Activated naive CD4-positive, alpha-beta T cell treated with anti-CD3 and anti-CD28 coated beads, Interleukin-2, amount 10 ng/mL, durations not matched to agents 7 days and 5 days (primary cell): ENCODE measurements around the gene ANHX.

Source experiments
- CTCF ChIA-PET: fragments of 350-600 bp; sonication (Branson Sonifier 250); formaldehyde crosslinking; loops from one replicate; lab custom pipeline; 2021; ENCODE audit warnings: antibody characterized with exemption; lab: Charles Lee
- DNase-seq: peaks from one replicate; pipeline ENCODE4 v3.0.0-alpha.2; 2020
- H3K27ac Mint-ChIP-seq: one replicate; pipeline ENCODE4 v1.8.0; 2021; ENCODE audit warnings: mild to moderate bottlenecking, moderate library complexity, mixed read lengths
- H3K27me3 Mint-ChIP-seq: one replicate; pipeline ENCODE4 v1.8.0; 2021; ENCODE audit warnings: mild to moderate bottlenecking, mixed read lengths
- H3K36me3 Mint-ChIP-seq: one replicate; pipeline ENCODE4 v1.8.0; 2021; ENCODE audit warnings: mixed read lengths
- H3K4me1 Mint-ChIP-seq: one replicate; pipeline ENCODE4 v1.8.0; 2021; ENCODE audit warnings: mixed read lengths
- H3K4me3 Mint-ChIP-seq: one replicate; pipeline ENCODE4 v1.8.0; 2021; ENCODE audit warnings: mild to moderate bottlenecking, moderate library complexity, mixed read lengths
- H3K9me3 Mint-ChIP-seq: one replicate; pipeline ENCODE4 v1.8.0; 2021; ENCODE audit warnings: mixed read lengths

The ANHX gene

DNA sequence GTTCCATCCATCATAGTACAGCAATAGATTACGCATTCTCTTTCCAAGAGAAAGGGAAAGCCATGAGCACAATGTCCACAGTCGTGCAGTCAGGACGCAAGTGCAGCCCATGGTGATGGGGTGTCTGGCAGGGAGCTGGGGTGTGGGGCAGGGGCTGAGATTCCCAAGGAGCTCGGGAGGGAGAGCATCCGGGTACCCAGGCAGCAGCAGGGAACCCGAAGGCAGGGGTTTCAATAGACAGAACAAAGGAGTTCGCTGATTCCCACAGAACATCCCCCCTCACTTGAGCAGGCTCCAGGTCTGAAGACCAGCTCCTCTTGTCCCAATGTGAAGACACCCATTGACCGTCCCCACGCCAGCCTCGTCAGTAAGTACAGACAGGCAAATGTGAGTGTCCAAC lies 13.5 kb downstream of the ANHX start:
- Mint-ChIP-seq H3K9me3 (peaks cover 68% of the 10 kb centered on the region), H3K4me3 (no peak overlapping the region), H3K27me3 (no peaks in the 10 kb centered on the region), H3K4me1 (no peaks in the 10 kb centered on the region), H3K27ac (no peak overlapping the region), H3K36me3 (no peaks in the 10 kb centered on the region)
- CTCF ChIA-PET: no interaction called here
- no peak for DNase-seq

DNA sequence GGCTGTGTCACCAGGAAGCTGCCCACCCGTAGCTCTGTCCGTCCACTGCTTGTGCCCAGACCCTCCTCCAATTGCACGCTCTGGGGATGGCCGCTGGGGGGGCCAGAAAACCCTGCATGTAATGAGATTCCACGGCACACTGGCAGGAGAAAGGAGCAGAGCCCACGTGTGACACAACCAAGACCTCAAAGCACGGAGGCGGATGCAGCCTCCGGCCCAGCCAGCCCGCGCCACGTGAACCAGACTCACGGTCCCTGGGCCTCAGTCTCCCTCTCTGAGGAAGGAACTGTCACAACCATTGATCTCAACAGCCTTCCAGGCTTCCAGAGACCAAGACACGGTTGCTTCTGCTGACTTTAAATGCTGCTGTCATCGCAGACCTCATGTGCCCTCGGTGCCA lies 14.4 kb downstream of the ANHX start:
- H3K36me3 Mint-ChIP-seq: no peaks in the 10 kb centered on the region
- no peak for DNase-seq
- no peak overlapping the region for H3K4me3 Mint-ChIP-seq
- CTCF ChIA-PET: no interaction called here
- H3K4me1 Mint-ChIP-seq: no peaks in the 10 kb centered on the region
- no peaks in the 10 kb centered on the region for H3K27me3 Mint-ChIP-seq
- no peak overlapping the region for H3K27ac Mint-ChIP-seq
- H3K9me3 Mint-ChIP-seq: peaks cover 60% of the 10 kb centered on the region

GRCh38 chr12:133220521-133220920 lies 15.2 kb downstream of the ANHX start:
- H3K9me3 Mint-ChIP-seq: peaks cover 58% of the 10 kb centered on the region
- H3K27me3 Mint-ChIP-seq: no peaks in the 10 kb centered on the region
- no peaks in the 10 kb centered on the region for H3K4me1 Mint-ChIP-seq
- no peak overlapping the region for H3K27ac Mint-ChIP-seq
- no peaks in the 10 kb centered on the region for H3K36me3 Mint-ChIP-seq
- DNase-seq: no peak
- no peak overlapping the region for H3K4me3 Mint-ChIP-seq
- CTCF ChIA-PET: no interaction called here

DNA sequence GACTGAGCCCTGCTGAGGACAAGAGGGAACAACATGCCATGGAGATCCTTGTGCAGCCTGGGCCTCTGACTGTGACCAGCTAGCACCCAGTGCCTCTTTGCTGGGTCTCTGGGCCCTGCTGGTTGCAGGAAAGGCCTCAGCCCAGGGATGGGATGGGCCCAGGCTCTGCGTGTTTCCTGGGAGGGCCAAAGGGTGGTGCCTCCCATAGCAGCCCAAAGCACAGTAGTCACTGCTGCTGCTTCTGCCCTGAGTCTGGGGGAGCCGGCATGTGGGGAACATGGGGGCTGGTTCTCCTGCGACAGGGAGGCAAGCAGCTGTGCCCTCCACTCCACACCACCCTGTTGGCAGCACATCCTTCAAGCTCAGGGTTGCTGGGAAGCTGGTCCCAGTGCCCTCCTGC lies 18.5 kb downstream of the ANHX start:
- no peaks in the 10 kb centered on the region for H3K4me1 Mint-ChIP-seq
- peaks cover 4% of the 10 kb centered on the region for H3K27me3 Mint-ChIP-seq
- H3K4me3 Mint-ChIP-seq: no peak overlapping the region
- no peaks in the 10 kb centered on the region for H3K36me3 Mint-ChIP-seq
- no peak overlapping the region for H3K27ac Mint-ChIP-seq
- DNase-seq: no peak
- CTCF ChIA-PET: no interaction called here
- H3K9me3 Mint-ChIP-seq: peaks cover 59% of the 10 kb centered on the region

- Mint-ChIP-seq H3K4me3 (no peak overlapping the region), H3K27me3 (peaks cover 4% of the 10 kb centered on the region), H3K27ac (no peak overlapping the region), H3K4me1 (no peaks in the 10 kb centered on the region), H3K36me3 (no peaks in the 10 kb centered on the region), H3K9me3 (peaks cover 59% of the 10 kb centered on the region)
- DNase-seq: no peak
- CTCF ChIA-PET: no interaction called here
Measured at GRCh38 chr12:133215724-133216123, 20.0 kb downstream of the ANHX start.

- DNase-seq: no peak
- CTCF ChIA-PET: no interaction called here
- Mint-ChIP-seq H3K4me1 (no peaks in the 10 kb centered on the region), H3K27me3 (no peaks in the 10 kb centered on the region), H3K9me3 (peaks cover 73% of the 10 kb centered on the region), H3K4me3 (no peak overlapping the region), H3K36me3 (peaks cover 41% of the 10 kb centered on the region), H3K27ac (no peak overlapping the region)
Measured at GRCh38 chr12:133206390-133206789, 29.3 kb downstream of the ANHX start.

DNA sequence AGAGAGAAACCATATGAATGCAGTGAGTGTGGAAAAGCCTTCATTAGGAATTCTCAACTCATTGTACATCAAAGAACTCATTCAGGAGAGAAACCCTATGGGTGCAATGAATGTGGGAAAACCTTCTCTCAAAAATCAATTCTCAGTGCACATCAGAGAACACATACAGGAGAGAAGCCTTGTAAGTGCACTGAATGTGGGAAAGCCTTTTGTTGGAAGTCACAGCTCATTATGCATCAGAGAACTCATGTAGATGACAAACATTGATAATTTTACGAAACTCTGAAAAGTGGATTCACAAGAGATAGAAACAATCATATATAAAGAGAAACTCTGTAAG lies 31.4 kb downstream of the ANHX start:
- H3K4me3 Mint-ChIP-seq: no peak overlapping the region
- DNase-seq: no peak
- CTCF ChIA-PET: no interaction called here
- no peaks in the 10 kb centered on the region for H3K27me3 Mint-ChIP-seq
- no peak overlapping the region for H3K27ac Mint-ChIP-seq
- H3K9me3 Mint-ChIP-seq: peaks cover 80% of the 10 kb centered on the region
- peaks cover 61% of the 10 kb centered on the region for H3K36me3 Mint-ChIP-seq
- H3K4me1 Mint-ChIP-seq: no peaks in the 10 kb centered on the region

DNA sequence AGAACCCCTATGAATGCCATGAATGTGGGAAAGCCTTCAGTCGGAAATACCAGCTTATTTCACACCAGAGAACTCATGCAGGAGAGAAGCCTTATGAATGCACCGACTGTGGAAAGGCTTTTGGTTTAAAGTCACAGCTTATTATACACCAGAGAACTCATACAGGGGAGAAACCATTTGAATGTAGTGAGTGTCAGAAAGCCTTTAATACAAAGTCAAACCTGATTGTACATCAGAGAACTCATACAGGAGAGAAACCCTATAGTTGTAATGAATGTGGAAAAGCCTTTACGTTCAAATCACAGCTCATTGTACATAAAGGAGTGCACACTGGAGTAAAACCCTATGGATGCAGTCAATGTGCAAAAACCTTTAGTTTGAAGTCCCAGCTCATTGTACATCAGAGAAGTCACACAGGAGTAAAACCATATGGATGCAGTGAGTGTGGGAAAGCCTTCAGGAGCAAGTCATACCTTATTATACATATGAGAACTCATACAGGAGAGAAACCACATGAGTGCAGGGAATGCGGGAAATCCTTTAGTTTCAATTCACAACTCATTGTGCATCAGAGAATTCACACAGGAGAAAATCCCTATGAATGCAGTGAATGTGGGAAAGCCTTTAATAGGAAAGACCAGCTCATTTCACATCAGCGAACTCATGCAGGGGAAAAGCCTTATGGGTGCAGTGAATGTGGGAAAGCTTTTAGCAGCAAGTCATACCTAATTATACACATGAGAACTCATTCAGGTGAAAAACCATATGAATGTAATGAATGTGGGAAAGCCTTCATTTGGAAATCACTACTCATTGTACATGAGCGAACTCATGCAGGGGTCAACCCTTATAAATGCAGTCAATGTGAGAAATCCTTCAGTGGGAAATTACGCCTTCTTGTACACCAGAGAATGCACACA lies 32.1 kb downstream of the ANHX start:
- H3K4me3 Mint-ChIP-seq: no peak overlapping the region
- H3K27ac Mint-ChIP-seq: peak overlapping the region; percentile 52
- peaks cover 82% of the 10 kb centered on the region for H3K9me3 Mint-ChIP-seq
- no peaks in the 10 kb centered on the region for H3K4me1 Mint-ChIP-seq
- H3K27me3 Mint-ChIP-seq: no peaks in the 10 kb centered on the region
- CTCF ChIA-PET: interaction anchor here (0.8 kb wide), 1 partner anchor 176 kb away, joined by 3 read pairs; no protein-coding TSS in a partner anchor
- no peak for DNase-seq
- peaks cover 64% of the 10 kb centered on the region for H3K36me3 Mint-ChIP-seq

DNA sequence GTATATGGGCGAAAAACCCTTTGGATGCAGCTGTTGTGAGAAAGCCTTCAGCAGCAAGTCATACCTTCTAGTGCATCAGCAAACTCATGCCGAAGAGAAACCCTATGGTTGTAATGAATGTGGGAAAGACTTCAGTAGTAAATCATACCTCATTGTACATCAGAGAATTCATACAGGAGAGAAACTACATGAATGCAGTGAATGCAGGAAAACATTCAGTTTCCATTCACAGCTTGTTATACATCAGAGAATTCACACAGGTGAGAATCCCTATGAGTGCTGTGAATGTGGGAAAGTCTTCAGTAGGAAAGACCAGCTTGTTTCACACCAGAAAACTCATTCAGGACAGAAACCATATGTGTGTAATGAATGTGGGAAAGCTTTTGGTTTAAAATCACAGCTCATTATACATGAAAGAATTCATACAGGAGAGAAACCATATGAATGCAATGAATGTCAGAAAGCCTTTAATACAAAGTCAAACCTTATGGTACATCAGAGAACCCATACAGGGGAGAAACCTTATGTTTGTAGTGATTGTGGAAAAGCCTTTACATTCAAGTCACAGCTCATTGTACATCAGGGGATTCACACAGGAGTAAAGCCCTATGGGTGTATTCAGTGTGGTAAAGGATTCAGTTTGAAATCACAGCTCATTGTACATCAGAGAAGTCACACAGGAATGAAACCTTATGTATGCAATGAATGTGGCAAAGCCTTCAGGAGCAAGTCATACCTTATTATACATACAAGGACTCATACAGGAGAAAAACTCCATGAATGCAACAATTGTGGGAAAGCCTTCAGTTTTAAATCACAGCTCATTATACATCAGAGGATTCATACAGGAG lies 33.0 kb downstream of the ANHX start:
- H3K4me3 Mint-ChIP-seq: no peak overlapping the region
- no peaks in the 10 kb centered on the region for H3K27me3 Mint-ChIP-seq
- H3K4me1 Mint-ChIP-seq: no peaks in the 10 kb centered on the region
- H3K27ac Mint-ChIP-seq: peak overlapping the region; percentile 14
- DNase-seq: no peak
- CTCF ChIA-PET: interaction anchor here (0.8 kb wide), 2 partner anchors 175 to 247 kb away, joined by 3 read pairs; partner anchors contain the start of gene ZNF605
- peaks cover 62% of the 10 kb centered on the region for H3K36me3 Mint-ChIP-seq
- peaks cover 73% of the 10 kb centered on the region for H3K9me3 Mint-ChIP-seq

- no peak for DNase-seq
- peak overlapping the region; percentile 11 for H3K27ac Mint-ChIP-seq
- H3K27me3 Mint-ChIP-seq: no peaks in the 10 kb centered on the region
- H3K9me3 Mint-ChIP-seq: peaks cover 69% of the 10 kb centered on the region
- peaks cover 65% of the 10 kb centered on the region for H3K36me3 Mint-ChIP-seq
- CTCF ChIA-PET: interaction anchor here (0.8 kb wide), 1 partner anchor 246 kb away, joined by 3 read pairs; the partner anchor contains the start of gene ZNF605
- no peaks in the 10 kb centered on the region for H3K4me1 Mint-ChIP-seq
- H3K4me3 Mint-ChIP-seq: no peak overlapping the region
Measured at GRCh38 chr12:133201888-133202287, 33.8 kb downstream of the ANHX start.

GRCh38 chr12:133192847-133193246 lies 42.8 kb downstream of the ANHX start:
- H3K9me3 Mint-ChIP-seq: peaks cover 62% of the 10 kb centered on the region
- DNase-seq: no peak
- CTCF ChIA-PET: no interaction called here
- H3K4me1 Mint-ChIP-seq: no peaks in the 10 kb centered on the region
- H3K36me3 Mint-ChIP-seq: peaks cover 86% of the 10 kb centered on the region
- H3K27me3 Mint-ChIP-seq: no peaks in the 10 kb centered on the region
- H3K27ac Mint-ChIP-seq: no peak overlapping the region
- H3K4me3 Mint-ChIP-seq: no peak overlapping the region

- Mint-ChIP-seq H3K27me3 (no peaks in the 10 kb centered on the region), H3K4me3 (no peak overlapping the region), H3K36me3 (peaks cover 98% of the 10 kb centered on the region), H3K4me1 (no peaks in the 10 kb centered on the region), H3K27ac (no peak overlapping the region), H3K9me3 (peaks cover 77% of the 10 kb centered on the region)
- CTCF ChIA-PET: no interaction called here
- DNase-seq: no peak
Measured at GRCh38 chr12:133190176-133190575, 45.5 kb downstream of the ANHX start.

DNA sequence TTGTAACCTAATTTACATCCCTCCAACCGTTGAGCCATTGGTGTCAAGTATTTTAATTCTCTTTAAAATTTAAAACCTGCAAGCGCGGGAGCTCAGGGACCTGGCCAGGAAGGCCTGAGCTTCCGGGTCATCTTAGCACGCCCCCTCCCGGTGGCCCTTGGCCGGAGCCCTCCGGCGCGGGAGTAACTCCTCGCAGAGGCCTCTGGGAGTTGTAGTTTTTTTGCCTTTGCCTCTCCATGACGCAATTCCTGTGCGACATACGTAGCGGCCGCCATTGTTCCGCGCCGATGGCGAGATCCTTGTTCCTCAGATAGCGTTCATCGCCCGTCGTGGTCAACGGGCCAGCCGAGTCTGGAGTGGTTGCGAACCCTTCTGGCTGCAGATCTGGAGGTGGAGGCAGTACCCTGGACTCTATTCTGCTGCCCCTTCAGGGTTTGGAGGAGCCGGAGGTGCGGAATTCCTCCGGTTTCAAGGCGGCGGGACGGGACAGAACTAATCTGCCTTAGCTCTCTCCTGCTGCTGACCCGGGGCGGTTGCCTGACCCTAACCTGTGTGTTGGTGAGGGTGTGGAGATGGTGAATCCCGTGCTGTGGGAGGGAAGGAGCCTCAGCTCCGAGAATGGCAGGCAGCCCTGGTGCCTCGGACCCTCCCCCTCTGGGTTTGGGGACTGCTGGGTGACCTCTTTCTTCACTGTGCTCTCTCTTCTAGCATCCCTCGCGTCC lies 54.3 kb downstream of the ANHX start, which contains the start of gene ZNF268:
Gene ZNF268 (plus strand): TSS at position 258 of the 722 bp plus-strand sequence. CDS start 503 bp downstream, outside the sequence.
- peak within 1 kb of the TSS; percentile 97 for H3K4me3 Mint-ChIP-seq
- peak; percentile 95 for DNase-seq
- peak within 1 kb of the TSS; percentile 90 for H3K27ac Mint-ChIP-seq
- H3K36me3 Mint-ChIP-seq: peaks cover 58% of the 10 kb centered on the region
- peaks cover 3% of the 10 kb centered on the region for H3K27me3 Mint-ChIP-seq
- peaks cover 52% of the 10 kb centered on the region for H3K9me3 Mint-ChIP-seq
- CTCF ChIA-PET: interaction anchor here (0.7 to 1.4 kb wide), 5 partner anchors 87 to 227 kb away, joined by 3 to 6 read pairs (median 3); partner anchors contain the start of gene ZNF140
- H3K4me1 Mint-ChIP-seq: peaks cover 22% of the 10 kb centered on the region
